A673 (cell line): Measurements from ENCODE around the gene QSOX2. TPM values are rescaled to one million over a fixed set of nuclear protein-coding genes. Genes with fewer than 3 reads are reported as not detected.
A peak's percentile ranks its signal among the peaks of the same experiment; 100 is the strongest.

Source experiments
- BruUV-seq: library from RNA; stranded (reverse); fragments of 400-500 nt; replicated peaks from 2 replicates; lab custom pipeline; 2021; lab: Mats Ljungman, UMichigan
- CTCF ChIA-PET: fragments of 300-600 bp; sonication (Branson Sonifier 250); formaldehyde crosslinking; loops from one replicate; lab custom pipeline; 2022; ENCODE audit warnings: antibody characterized with exemption; lab: Charles Lee
- POLR2A ChIA-PET: fragments of 300-600 bp; sonication (Branson Sonifier 250); formaldehyde crosslinking; loops from one replicate; lab custom pipeline; 2022; ENCODE audit warnings: antibody characterized with exemption; ENCODE audit not compliant: low non-redundant PET; lab: Charles Lee
- DNase-seq: peaks from one replicate; pipeline ENCODE4 v3.0.0-alpha.2; 2015; ENCODE audit warnings: low spot score
- H3K27ac ChIP-seq: fragments of 200-600 bp; sonication (generic); 2 replicates; pipeline ENCODE4 v1.5.1; 2016; ENCODE audit warnings: mixed run types, low read depth, mild to moderate bottlenecking, mixed read lengths, antibody characterized with exemption, low read length; ENCODE audit not compliant: poor library complexity, severe bottlenecking
- H3K27me3 ChIP-seq: fragments of 200-600 bp; sonication (generic); replicated peaks from 2 replicates; pipeline ENCODE4 v1.6.1; 2017; ENCODE audit warnings: mixed run types, low read depth, mild to moderate bottlenecking, mixed read lengths, antibody characterized with exemption, low read length; ENCODE audit not compliant: insufficient read depth, poor library complexity
- H3K36me3 ChIP-seq: fragments of 200-600 bp; sonication (generic); 2 replicates; pipeline ENCODE4 v1.6.1; 2016; ENCODE audit warnings: mixed run types, mild to moderate bottlenecking, mixed read lengths, antibody characterized with exemption, low read length; ENCODE audit not compliant: insufficient read depth, poor library complexity, severe bottlenecking
- H3K4me1 ChIP-seq: fragments of 200-600 bp; sonication (generic); 2 replicates; pipeline ENCODE4 v1.6.1; 2017; ENCODE audit warnings: mixed run types, mild to moderate bottlenecking, mixed read lengths, antibody characterized with exemption, low read length; ENCODE audit not compliant: insufficient read depth, poor library complexity, severe bottlenecking
- H3K4me3 ChIP-seq: fragments of 200-600 bp; sonication (generic); 2 replicates; pipeline ENCODE4 v1.5.1; 2016; ENCODE audit warnings: low read depth, mixed run types, mild to moderate bottlenecking, mixed read lengths, low read length; ENCODE audit not compliant: poor library complexity, severe bottlenecking
- H3K9me3 ChIP-seq: fragments of 200-600 bp; sonication (generic); 2 replicates; pipeline ENCODE4 v1.6.1; 2016; ENCODE audit warnings: mixed run types, low read depth, mild to moderate bottlenecking, mixed read lengths, antibody characterized with exemption, low read length; ENCODE audit not compliant: poor library complexity, severe bottlenecking
- EZH2 ChIP-seq: fragments of 200-600 bp; sonication (generic); IDR thresholded peaks from 2 replicates; pipeline ENCODE4 v1.6.1; 2017; ENCODE audit warnings: borderline replicate concordance, low read depth, mild to moderate bottlenecking, mixed read lengths, antibody characterized with exemption, low read length; ENCODE audit not compliant: poor library complexity, severe bottlenecking
- intact Hi-C: fragments of 100-400 bp; cut with micrococcal nuclease; formaldehyde crosslinking; loops from one replicate; pipeline ENCODE4 v1.10.0; 2022; ENCODE audit not compliant: unreplicated experiment
- total RNA-seq: library from RNA; stranded (reverse); gene quantifications from 2 replicates; pipeline ENCODE4 v1.2.3, GENCODE V29; 2021
- TF ChIP-seq, protein P1 (sequence below): fragments of 300-800, 200-600 bp; sonication (generic); conservative IDR thresholded peaks from 2 replicates; pipeline ENCODE4 v1.5.1; 2017; ENCODE audit warnings: low read depth, mild to moderate bottlenecking, antibody characterized with exemption, low read length, moderate library complexity, mixed read lengths

Gene QSOX2
- total RNA-seq, 1 experiment from 2014 or later: 43.7 TPM

GRCh38 chr9:136193127-136193890 is 52.3 kb downstream of the QSOX2 start:
- no peak overlapping the region for H3K27ac ChIP-seq
- no TSS peak for BruUV-seq
- peaks cover 66% of the 10 kb centered on the region for H3K27me3 ChIP-seq
- ChIA-PET CTCF (no interaction called here), POLR2A (no interaction called here)
- no peaks in the 10 kb centered on the region for H3K9me3 ChIP-seq
- TF ChIP-seq, protein P1, sequence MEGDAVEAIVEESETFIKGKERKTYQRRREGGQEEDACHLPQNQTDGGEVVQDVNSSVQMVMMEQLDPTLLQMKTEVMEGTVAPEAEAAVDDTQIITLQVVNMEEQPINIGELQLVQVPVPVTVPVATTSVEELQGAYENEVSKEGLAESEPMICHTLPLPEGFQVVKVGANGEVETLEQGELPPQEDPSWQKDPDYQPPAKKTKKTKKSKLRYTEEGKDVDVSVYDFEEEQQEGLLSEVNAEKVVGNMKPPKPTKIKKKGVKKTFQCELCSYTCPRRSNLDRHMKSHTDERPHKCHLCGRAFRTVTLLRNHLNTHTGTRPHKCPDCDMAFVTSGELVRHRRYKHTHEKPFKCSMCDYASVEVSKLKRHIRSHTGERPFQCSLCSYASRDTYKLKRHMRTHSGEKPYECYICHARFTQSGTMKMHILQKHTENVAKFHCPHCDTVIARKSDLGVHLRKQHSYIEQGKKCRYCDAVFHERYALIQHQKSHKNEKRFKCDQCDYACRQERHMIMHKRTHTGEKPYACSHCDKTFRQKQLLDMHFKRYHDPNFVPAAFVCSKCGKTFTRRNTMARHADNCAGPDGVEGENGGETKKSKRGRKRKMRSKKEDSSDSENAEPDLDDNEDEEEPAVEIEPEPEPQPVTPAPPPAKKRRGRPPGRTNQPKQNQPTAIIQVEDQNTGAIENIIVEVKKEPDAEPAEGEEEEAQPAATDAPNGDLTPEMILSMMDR: no peak
- peak; percentile 91 for TF ChIP-seq EZH2
- H3K4me1 ChIP-seq: peaks cover 36% of the 10 kb centered on the region
- DNase-seq: no peak
- peak overlapping the region; percentile 33 for H3K4me3 ChIP-seq
- H3K36me3 ChIP-seq: no peaks in the 10 kb centered on the region
- intact Hi-C loops: no loop called here

DNA sequence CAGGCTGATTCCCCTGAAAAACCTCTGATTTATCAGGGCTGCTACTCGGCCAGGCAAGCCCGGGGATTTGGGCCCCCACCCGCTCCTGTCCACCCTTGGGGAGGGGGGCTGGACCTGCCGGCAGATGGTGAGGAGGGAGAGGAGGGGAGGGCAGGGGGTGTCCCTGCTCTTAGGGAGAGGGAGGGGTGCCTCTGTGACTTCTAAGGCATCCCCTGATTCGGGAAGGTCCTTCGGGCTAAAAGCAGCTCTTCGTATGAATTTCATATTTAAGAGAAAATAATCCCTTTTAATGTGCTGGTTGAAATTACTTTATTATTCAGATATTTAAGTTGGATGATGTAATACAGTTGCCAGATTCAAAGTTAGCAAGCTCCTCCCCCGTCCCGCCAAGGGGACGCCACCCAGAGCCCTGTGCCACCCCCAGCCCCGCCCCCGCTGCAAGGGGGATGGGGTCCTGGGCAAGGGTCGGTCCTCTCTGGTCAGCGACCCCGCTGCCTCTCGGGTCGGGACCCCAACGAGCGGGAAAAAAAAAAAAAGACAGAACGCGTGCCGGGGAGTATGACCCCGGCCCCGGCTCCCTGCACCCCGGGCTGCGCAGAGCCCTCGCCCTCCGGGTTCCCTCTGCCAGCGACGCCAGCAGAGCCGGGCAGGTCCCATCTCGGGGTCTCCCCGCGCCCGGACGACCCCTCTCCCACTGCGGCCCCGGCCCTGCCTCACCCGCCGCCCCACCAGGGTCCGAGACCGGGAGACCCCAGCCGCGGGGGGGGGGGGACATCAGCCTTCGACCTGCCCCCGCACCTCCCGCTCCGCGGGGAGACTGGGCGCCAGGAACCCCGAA is 53.1 kb downstream of the QSOX2 start:
- Histone ChIP-seq H3K27me3 (peaks cover 58% of the 10 kb centered on the region), H3K36me3 (no peaks in the 10 kb centered on the region), H3K4me1 (peaks cover 36% of the 10 kb centered on the region), H3K9me3 (no peaks in the 10 kb centered on the region), H3K27ac (no peak overlapping the region), H3K4me3 (peak overlapping the region; percentile 33)
- intact Hi-C loops: no loop called here
- ChIA-PET CTCF (interaction anchor here (0.6 kb wide), 1 partner anchor 109 kb away, joined by 7 read pairs; no protein-coding TSS in a partner anchor), POLR2A (no interaction called here)
- TF ChIP-seq EZH2: no peak
- TF ChIP-seq, protein P1: no peak
- DNase-seq: no peak
- BruUV-seq: no TSS peak

DNA sequence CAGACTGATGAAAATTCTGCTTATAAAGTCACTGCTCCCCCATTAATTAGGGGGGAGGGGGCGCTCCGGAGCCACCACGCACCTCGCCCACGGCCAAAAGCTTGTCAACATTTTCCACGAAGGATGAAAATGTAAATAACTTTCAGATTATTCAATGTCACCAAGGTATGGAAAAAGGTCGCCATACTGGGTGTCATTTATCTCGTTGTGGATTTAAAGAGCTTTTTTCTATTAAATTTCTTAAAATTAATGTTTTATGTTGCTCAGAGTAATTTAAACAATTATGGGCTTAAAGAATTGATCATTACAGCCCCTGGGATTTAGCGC is 53.7 kb downstream of the QSOX2 start:
- ChIA-PET CTCF (interaction anchor here (0.6 kb wide), 1 partner anchor 109 kb away, joined by 7 read pairs; no protein-coding TSS in a partner anchor), POLR2A (no interaction called here)
- TF ChIP-seq, protein P1: no peak
- TF ChIP-seq EZH2: no peak
- Histone ChIP-seq H3K4me3 (no peak overlapping the region), H3K27me3 (peaks cover 52% of the 10 kb centered on the region), H3K27ac (no peak overlapping the region), H3K36me3 (no peaks in the 10 kb centered on the region), H3K9me3 (no peaks in the 10 kb centered on the region), H3K4me1 (peaks cover 36% of the 10 kb centered on the region)
- DNase-seq: no peak
- intact Hi-C loops: no loop called here
- BruUV-seq: no TSS peak
